Measurements from ENCODE around the gene NKX2-4. TPM values are rescaled to one million over a fixed set of nuclear protein-coding genes. Genes with fewer than 3 reads are reported as not detected.
"Not testable (repeated sequence)": the region's sequence is repeated elsewhere in the genome, so short reads cannot be mapped to it uniquely, and the experiment has no call there.

The NKX2-4 gene
- total RNA-seq, 2 donors from 2014 or later, result not detected

GRCh38 chr20:21380711-21381110 is 16.6 kb downstream of the NKX2-4 start:
- no peak for ATAC-seq
- DNase-seq (ENCODE audit: low spot score in 2 of 2), result no peak
- Mint-ChIP-seq H3K36me3 (peaks cover 0 to 15% of the 10 kb centered on the region in 2 donors), H3K27ac (no peak overlapping the region), H3K9me3 (no peaks in the 10 kb centered on the region)

GRCh38 chr20:21378259-21378658 is 19.1 kb downstream of the NKX2-4 start:
- ATAC-seq, result no peak
- no peak for DNase-seq (ENCODE audit: low spot score in 2 of 2)
- peaks cover 0 to 15% of the 10 kb centered on the region in 2 donors for H3K36me3 Mint-ChIP-seq
- H3K27ac Mint-ChIP-seq, result no peak overlapping the region
- no peaks in the 10 kb centered on the region for H3K9me3 Mint-ChIP-seq

- ATAC-seq (no peak), DNase-seq (ENCODE audit: low spot score in 2 of 2) (no peak)
- Mint-ChIP-seq H3K36me3 (peaks cover 0 to 15% of the 10 kb centered on the region in 2 donors), H3K9me3 (no peaks in the 10 kb centered on the region), H3K27ac (peak overlapping the region in 1 of 2 donors; percentile 52)
Measured at GRCh38 chr20:21377701-21378100, 19.6 kb downstream of the NKX2-4 start.

- DNase-seq (ENCODE audit: low spot score in 2 of 2), result no peak
- peaks cover 0 to 19% of the 10 kb centered on the region in 2 donors for H3K36me3 Mint-ChIP-seq
- ATAC-seq, result no peak
- no peaks in the 10 kb centered on the region for H3K9me3 Mint-ChIP-seq
- peak overlapping the region in 1 of 2 donors; percentile 31 for H3K27ac Mint-ChIP-seq
Measured at GRCh38 chr20:21376626-21377025, 20.7 kb downstream of the NKX2-4 start.

GRCh38 chr20:21373436-21373835 is 23.9 kb downstream of the NKX2-4 start:
- ATAC-seq (no peak), DNase-seq (ENCODE audit: low spot score in 2 of 2) (no peak)
- H3K27ac Mint-ChIP-seq, result no peak overlapping the region
- H3K36me3 Mint-ChIP-seq, result peaks cover 5 to 9% of the 10 kb centered on the region in 2 donors
- no peaks in the 10 kb centered on the region for H3K9me3 Mint-ChIP-seq

GRCh38 chr20:21372016-21372415 is 25.3 kb downstream of the NKX2-4 start:
- DNase-seq (ENCODE audit: low spot score in 2 of 2) (no peak), ATAC-seq (no peak)
- H3K9me3 Mint-ChIP-seq, result no peaks in the 10 kb centered on the region
- H3K36me3 Mint-ChIP-seq, result peaks cover 7 to 9% of the 10 kb centered on the region in 2 donors
- no peak overlapping the region for H3K27ac Mint-ChIP-seq

- peaks cover 9 to 16% of the 10 kb centered on the region in 2 donors for H3K36me3 Mint-ChIP-seq
- no peak for DNase-seq (ENCODE audit: low spot score in 2 of 2)
- no peaks in the 10 kb centered on the region for H3K9me3 Mint-ChIP-seq
- no peak for ATAC-seq
- no peak overlapping the region for H3K27ac Mint-ChIP-seq
Measured at GRCh38 chr20:21371193-21371592, 26.1 kb downstream of the NKX2-4 start.

GRCh38 chr20:21368791-21369190 is 28.5 kb downstream of the NKX2-4 start:
- Mint-ChIP-seq H3K36me3 (peaks cover 9 to 16% of the 10 kb centered on the region in 2 donors), H3K27ac (no peak overlapping the region), H3K9me3 (no peaks in the 10 kb centered on the region)
- ATAC-seq (no peak), DNase-seq (ENCODE audit: low spot score in 2 of 2) (no peak)

- not testable (repeated sequence) for ATAC-seq; H3K9me3 Mint-ChIP-seq; DNase-seq (ENCODE audit: low spot score in 2 of 2); H3K27ac Mint-ChIP-seq
- H3K36me3 Mint-ChIP-seq, result peaks cover 5 to 30% of the 10 kb centered on the region in 2 donors
Measured at GRCh38 chr20:21366273-21366672, 31.1 kb downstream of the NKX2-4 start.

GRCh38 chr20:21365771-21366170 is 31.6 kb downstream of the NKX2-4 start:
- no peak for DNase-seq (ENCODE audit: low spot score in 2 of 2)
- Mint-ChIP-seq H3K27ac (no peak overlapping the region), H3K9me3 (no peaks in the 10 kb centered on the region), H3K36me3 (peaks cover 5 to 30% of the 10 kb centered on the region in 2 donors)
- ATAC-seq, result no peak

GRCh38 chr20:21364413-21364812 is 32.9 kb downstream of the NKX2-4 start:
- DNase-seq (ENCODE audit: low spot score in 2 of 2) (no peak), ATAC-seq (no peak)
- Mint-ChIP-seq H3K27ac (no peak overlapping the region), H3K9me3 (no peaks in the 10 kb centered on the region), H3K36me3 (peaks cover 14 to 41% of the 10 kb centered on the region in 2 donors)

GRCh38 chr20:21361266-21361665 is 36.1 kb downstream of the NKX2-4 start:
- ATAC-seq, result peak in 1 of 2 donors; percentile 32
- Mint-ChIP-seq H3K9me3 (no peaks in the 10 kb centered on the region), H3K36me3 (peaks cover 15 to 34% of the 10 kb centered on the region in 2 donors), H3K27ac (peak overlapping the region in 1 of 2 donors; percentile 46)
- DNase-seq (ENCODE audit: low spot score in 2 of 2), result no peak

- Mint-ChIP-seq H3K9me3 (no peaks in the 10 kb centered on the region), H3K36me3 (peaks cover 15 to 33% of the 10 kb centered on the region in 2 donors), H3K27ac (peak overlapping the region in 1 of 2 donors; percentile 7)
- ATAC-seq, result no peak
- no peak for DNase-seq (ENCODE audit: low spot score in 2 of 2)
Measured at GRCh38 chr20:21360705-21361104, 36.6 kb downstream of the NKX2-4 start.

GRCh38 chr20:21358737-21359136 is 38.6 kb downstream of the NKX2-4 start:
- peak overlapping the region in 1 of 2 donors; percentile 41 for H3K27ac Mint-ChIP-seq
- H3K9me3 Mint-ChIP-seq, result no peaks in the 10 kb centered on the region
- ATAC-seq (no peak), DNase-seq (ENCODE audit: low spot score in 2 of 2) (no peak)
- H3K36me3 Mint-ChIP-seq, result peaks cover 15 to 33% of the 10 kb centered on the region in 2 donors

GRCh38 chr20:21357844-21358243 is 39.5 kb downstream of the NKX2-4 start:
- Mint-ChIP-seq H3K36me3 (peaks cover 15 to 26% of the 10 kb centered on the region in 2 donors), H3K9me3 (no peaks in the 10 kb centered on the region), H3K27ac (no peak overlapping the region)
- DNase-seq (ENCODE audit: low spot score in 2 of 2) (no peak), ATAC-seq (no peak)

GRCh38 chr20:21356386-21356785 is 40.9 kb downstream of the NKX2-4 start:
- H3K36me3 Mint-ChIP-seq, result peaks cover 15 to 19% of the 10 kb centered on the region in 2 donors
- no peaks in the 10 kb centered on the region for H3K9me3 Mint-ChIP-seq
- DNase-seq (ENCODE audit: low spot score in 2 of 2), result no peak
- ATAC-seq, result no peak
- no peak overlapping the region for H3K27ac Mint-ChIP-seq

- DNase-seq (ENCODE audit: low spot score in 2 of 2) (no peak), ATAC-seq (no peak)
- Mint-ChIP-seq H3K27ac (no peak overlapping the region), H3K36me3 (peaks cover 15 to 19% of the 10 kb centered on the region in 2 donors), H3K9me3 (no peaks in the 10 kb centered on the region)
Measured at GRCh38 chr20:21355981-21356380, 41.3 kb downstream of the NKX2-4 start.

- Mint-ChIP-seq H3K36me3 (peaks cover 0 to 5% of the 10 kb centered on the region in 2 donors), H3K9me3 (no peaks in the 10 kb centered on the region), H3K27ac (no peak overlapping the region)
- ATAC-seq (no peak), DNase-seq (ENCODE audit: low spot score in 2 of 2) (no peak)
Measured at GRCh38 chr20:21353236-21353635, 44.1 kb downstream of the NKX2-4 start.

All from activated naive CD4-positive, alpha-beta T cell treated with anti-CD3 and anti-CD28 coated beads, Interleukin-2, amount 50 U/mL, for 72 hours (primary cell).